Measurements from ENCODE around the gene MFSD6L. TPM values are rescaled to one million over a fixed set of nuclear protein-coding genes. Genes with fewer than 3 reads are reported as not detected.

Gene MFSD6L
- total RNA-seq, 1 donor from 2014 or later, result 0.16 TPM

DNA sequence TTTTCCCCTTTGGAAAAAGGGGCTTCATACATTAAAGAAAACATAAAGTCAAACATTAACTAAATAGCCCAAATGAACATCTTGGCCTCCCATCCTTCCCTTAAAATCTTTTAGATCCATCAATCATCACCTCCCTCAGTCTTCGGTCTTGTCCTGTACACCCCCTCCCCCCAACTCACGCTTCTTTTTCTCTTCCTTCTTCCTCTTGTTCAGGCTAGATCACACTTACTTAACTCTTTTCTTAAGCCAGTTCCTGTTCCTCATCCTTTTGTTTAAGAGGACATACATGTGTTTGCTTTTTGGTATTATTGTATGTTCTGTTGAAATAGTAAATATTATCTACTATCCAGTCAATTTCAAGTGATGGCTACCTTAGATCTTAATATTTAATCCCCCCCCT, 5.5 kb downstream of the MFSD6L start:
- no peak for DNase-seq

DNA sequence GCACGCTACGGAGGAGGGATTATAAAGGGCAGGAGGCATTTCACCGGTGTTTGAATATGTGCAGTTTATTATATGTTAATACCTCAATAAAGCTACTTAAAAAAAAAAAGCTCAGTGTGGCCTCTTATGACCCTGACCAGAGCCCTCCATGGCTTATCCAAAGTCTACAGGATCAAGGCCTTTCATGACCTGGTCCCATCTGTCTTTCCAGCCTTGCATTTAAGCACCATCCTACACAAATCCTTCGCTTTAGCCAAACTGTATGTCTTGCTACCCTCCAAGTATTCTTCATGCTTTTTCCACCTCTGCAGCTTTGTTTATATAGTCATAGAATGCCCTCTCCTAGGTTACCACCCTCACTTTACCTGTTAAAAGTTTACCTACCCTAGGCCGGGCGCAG, 6.5 kb downstream of the MFSD6L start:
- DNase-seq, result no peak

DNA sequence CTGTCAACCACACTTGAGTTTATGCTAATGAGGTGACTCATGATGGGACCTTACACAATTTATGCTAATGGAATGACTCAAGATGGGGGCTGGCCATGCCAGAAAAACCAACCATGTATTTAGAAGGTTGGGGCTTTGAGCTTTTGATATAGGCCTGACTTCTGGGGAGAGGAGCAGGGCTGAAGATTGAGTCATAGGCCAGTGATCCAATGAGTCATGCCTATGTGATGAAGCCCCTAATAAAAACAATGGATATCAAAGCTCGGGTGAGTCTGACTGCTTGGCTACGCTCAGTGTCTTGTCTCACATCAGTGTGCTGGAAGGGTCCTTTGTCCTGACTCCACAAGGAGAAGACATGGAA, 7.3 kb downstream of the MFSD6L start:
- no peak for DNase-seq

GRCh38 chr17:8791248-8791909, 7.8 kb downstream of the MFSD6L start:
- no peak for DNase-seq

GRCh38 chr17:8789743-8790142, 9.4 kb downstream of the MFSD6L start:
- DNase-seq, result no peak

DNA sequence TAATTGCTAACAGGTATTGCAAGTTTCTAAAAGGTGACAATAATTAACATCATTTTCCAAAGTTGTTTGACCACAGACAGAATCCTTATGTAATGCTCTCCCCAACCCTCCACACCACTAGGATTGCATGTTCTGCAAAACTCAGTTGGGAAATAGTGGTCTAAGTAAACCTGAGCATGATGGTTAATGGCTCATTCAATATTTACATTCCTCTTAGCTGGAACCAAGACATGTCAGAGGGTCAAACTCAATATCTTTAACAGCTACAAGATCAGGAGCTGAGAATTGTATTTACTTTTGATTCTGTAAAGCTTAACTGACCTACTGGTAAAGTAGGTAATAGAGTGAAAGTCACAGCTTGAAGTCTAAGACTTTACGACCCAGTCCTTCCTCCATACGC, 10.2 kb downstream of the MFSD6L start:
- DNase-seq, result no peak

DNA sequence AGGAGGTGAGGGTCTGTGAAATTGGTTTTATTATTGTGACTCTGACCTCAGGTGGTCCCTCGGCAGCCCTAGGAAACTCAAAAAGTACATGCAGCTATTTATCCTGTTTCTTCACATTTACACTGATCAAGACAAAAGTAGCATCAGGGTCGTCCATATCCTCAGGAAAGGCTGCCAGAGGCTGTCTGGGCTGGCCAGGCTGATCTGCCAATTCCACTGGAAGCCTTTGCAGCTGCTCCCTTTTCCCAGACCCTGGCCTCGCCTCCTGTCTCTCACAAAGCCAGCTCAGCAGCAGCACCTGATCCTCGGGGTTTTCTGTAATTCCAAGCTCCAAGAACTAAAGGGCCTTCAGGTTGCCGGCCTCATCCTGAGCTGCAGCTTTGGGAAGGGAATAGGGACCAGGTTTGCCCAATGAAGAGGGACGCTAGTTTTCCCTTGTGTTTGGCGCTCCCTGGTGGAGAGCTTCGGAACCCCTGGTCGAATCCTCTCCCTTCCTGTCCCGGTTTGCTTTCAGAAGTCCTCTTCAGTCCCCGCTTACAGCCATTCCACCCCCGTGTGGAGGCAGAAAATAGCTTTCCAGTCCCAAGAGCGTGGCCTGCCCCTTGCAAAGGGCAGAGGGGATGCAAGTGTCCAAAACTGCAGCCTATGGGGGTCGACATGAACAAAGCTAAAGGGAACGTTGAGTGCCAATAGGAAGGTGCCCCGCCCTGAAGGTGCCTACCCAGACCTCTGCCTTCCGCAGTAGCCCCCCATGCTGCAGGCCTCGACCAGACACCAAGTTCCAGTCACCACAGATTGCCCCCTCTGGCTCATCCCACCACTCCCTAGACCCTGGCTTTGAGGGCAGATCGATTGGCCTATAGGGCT, 13.4 kb downstream of the MFSD6L start:
- peak; percentile 40 for DNase-seq

DNA sequence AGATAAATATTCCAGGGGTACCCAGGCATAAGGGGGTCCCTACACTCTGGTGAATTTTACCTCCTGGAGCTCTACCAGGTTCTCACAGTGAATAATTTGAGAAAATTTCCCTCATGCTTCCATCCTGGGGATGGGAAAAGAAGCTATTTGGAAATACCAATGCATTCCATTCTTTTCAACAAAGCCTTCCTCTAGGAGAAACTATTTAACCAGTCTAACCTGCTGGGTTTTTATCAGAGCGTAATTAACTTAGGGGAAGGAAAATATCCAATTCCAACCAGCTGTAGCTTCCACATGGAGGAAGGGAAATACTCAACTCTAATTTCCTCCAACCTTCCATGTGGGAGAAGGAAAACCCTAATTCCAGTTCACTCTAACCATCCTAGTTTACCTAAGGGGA, 17.0 kb downstream of the MFSD6L start:
- no peak for DNase-seq

GRCh38 chr17:8781776-8782175, 17.4 kb downstream of the MFSD6L start:
- DNase-seq, result no peak

- no peak for DNase-seq
These were observed 22.3 kb downstream of the MFSD6L start for GRCh38 chr17:8776881-8777280.

DNA sequence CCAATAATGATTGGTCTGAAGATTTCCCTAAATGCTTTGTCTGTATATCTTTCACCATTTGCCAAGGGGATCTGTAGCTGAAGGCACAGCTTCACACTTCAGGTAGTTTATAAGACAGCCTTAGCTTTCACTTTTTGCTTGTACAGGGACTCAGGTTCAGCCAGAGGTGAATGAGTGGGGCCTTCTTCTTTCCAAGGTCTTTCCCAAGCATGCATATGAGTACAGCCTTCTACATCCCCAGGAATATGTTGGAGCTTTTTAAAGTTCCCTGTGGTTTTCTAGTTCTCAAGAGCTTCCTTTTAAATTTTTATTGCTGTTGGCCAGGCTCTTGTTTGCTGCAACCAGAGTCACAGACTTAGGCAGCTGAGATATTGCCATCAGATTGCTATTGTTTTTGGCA, 22.9 kb downstream of the MFSD6L start:
- no peak for DNase-seq

- DNase-seq, result no peak
These were observed 32.4 kb downstream of the MFSD6L start for GRCh38 chr17:8766731-8767130.

GRCh38 chr17:8762012-8762411, 37.2 kb downstream of the MFSD6L start:
- DNase-seq, result no peak

GRCh38 chr17:8758137-8758596, 41.0 kb downstream of the MFSD6L start, which contains the start of gene SPDYE4:
Gene SPDYE4, minus strand, starts transcription at chr17:8758546. Its CDS starts 164 bp downstream, at chr17:8758382.
- no peak for DNase-seq

DNA sequence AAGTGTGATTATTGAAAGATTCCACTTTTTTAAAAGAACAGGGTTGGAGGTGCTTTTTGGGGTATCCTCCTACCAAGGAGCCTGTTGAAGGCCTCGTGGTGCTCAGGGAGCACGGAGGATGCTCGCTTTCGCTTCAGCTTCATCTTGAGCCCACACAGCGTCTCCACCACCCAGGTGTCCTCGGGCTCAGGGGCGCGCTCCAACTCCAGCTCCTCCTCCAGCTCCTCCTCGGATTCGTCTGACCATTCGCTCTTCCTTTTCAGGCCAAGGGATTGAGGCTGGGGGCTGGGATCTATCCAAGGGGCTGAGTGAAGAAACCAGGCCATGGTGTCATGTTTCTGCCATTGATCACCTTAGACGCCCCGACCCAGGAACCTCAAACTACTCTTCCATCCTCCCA, 42.0 kb downstream of the MFSD6L start:
- no peak for DNase-seq

- DNase-seq, result no peak
These were observed 43.4 kb downstream of the MFSD6L start for GRCh38 chr17:8755590-8756255.

GRCh38 chr17:8754890-8755289, 44.3 kb downstream of the MFSD6L start:
- DNase-seq, result no peak

GRCh38 chr17:8753976-8754440, 45.2 kb downstream of the MFSD6L start:
- DNase-seq, result no peak

GRCh38 chr17:8753136-8753975, 45.8 kb downstream of the MFSD6L start:
- no peak for DNase-seq

- no peak for DNase-seq
These were observed 49.5 kb downstream of the MFSD6L start for GRCh38 chr17:8749616-8750015.

- DNase-seq, result no peak
These were observed 51.4 kb downstream of the MFSD6L start for GRCh38 chr17:8747742-8748141.

Data from occipital lobe (tissue), 2 donors.